OCI-LY7 (cell line): ENCODE data around the gene TIRAP. TPM values are rescaled to one million over a fixed set of nuclear protein-coding genes. Genes with fewer than 3 reads are reported as not detected.

Experiments used
- BruUV-seq: library from RNA; stranded (reverse); fragments of 400-500 nt; replicated peaks from 2 replicates; lab custom pipeline; 2021; lab: Mats Ljungman, UMichigan
- CTCF ChIA-PET: fragments of 300-600 bp; sonication (Branson Sonifier 250); formaldehyde crosslinking; loops from one replicate; lab custom pipeline; 2022; ENCODE audit warnings: antibody characterized with exemption; ENCODE audit not compliant: unreplicated experiment; lab: Charles Lee
- POLR2A ChIA-PET: fragments of 300-600 bp; sonication (Branson Sonifier 250); formaldehyde crosslinking; loops from one replicate; lab custom pipeline; 2022; ENCODE audit warnings: antibody characterized with exemption; lab: Charles Lee
- DNase-seq: peaks from one replicate; pipeline ENCODE4 v3.0.0-alpha.2; 2015; ENCODE audit warnings: low spot score
- H2AFZ ChIP-seq: fragments of 200-600 bp; sonication (generic), shearing (Covaris generic); 2 replicates; pipeline ENCODE4 v1.6.1; 2014; ENCODE audit warnings: mild to moderate bottlenecking, antibody characterized with exemption, low read length, moderate library complexity
- H3K27ac ChIP-seq: fragments of 200-600 bp; sonication (generic); 2 replicates; pipeline ENCODE4 v1.5.1; 2014; ENCODE audit warnings: mixed run types, low read depth, mild to moderate bottlenecking, moderate library complexity, low read length, inconsistent platforms; ENCODE audit not compliant: poor library complexity, severe bottlenecking
- H3K36me3 ChIP-seq: fragments of 200-600 bp; sonication (generic); 2 replicates; pipeline ENCODE4 v1.6.1; 2014; ENCODE audit warnings: mild to moderate bottlenecking, antibody characterized with exemption, low read length, moderate library complexity, mixed read lengths; ENCODE audit not compliant: insufficient read depth
- H3K4me1 ChIP-seq: fragments of 200-600 bp; sonication (generic); 2 replicates; pipeline ENCODE4 v1.5.1; 2014; ENCODE audit warnings: mild to moderate bottlenecking, low read length; ENCODE audit not compliant: insufficient read depth, poor library complexity, severe bottlenecking
- H3K4me2 ChIP-seq: fragments of 200-600 bp; sonication (generic); 2 replicates; pipeline ENCODE4 v1.6.1; 2014; ENCODE audit warnings: mild to moderate bottlenecking, low read length
- H3K4me3 ChIP-seq: fragments of 200-600 bp; sonication (generic); 2 replicates; pipeline ENCODE4 v1.5.1; 2014; ENCODE audit warnings: mild to moderate bottlenecking, low read depth, low read length; ENCODE audit not compliant: poor library complexity, severe bottlenecking
- H3K79me2 ChIP-seq: fragments of 200-600 bp; sonication (generic); 2 replicates; pipeline ENCODE4 v1.6.1; 2016; ENCODE audit warnings: low read depth, mild to moderate bottlenecking, low read length, moderate library complexity, mixed read lengths; ENCODE audit not compliant: insufficient read depth
- H3K9me2 ChIP-seq: fragments of 200-600 bp; sonication (generic); 2 replicates; pipeline ENCODE4 v1.6.1; 2016; ENCODE audit warnings: mild to moderate bottlenecking, low read length, mixed read lengths; ENCODE audit not compliant: insufficient read depth
- H3K9me3 ChIP-seq: fragments of 200-600 bp; sonication (generic); 2 replicates; pipeline ENCODE4 v1.6.1; 2014; ENCODE audit warnings: mild to moderate bottlenecking, mixed run types, low read length, mixed read lengths
- H4K20me1 ChIP-seq: fragments of 200-600 bp; sonication (generic); 2 replicates; pipeline ENCODE4 v1.6.1; 2014; ENCODE audit warnings: mild to moderate bottlenecking, antibody characterized with exemption, low read length, moderate library complexity, mixed read lengths; ENCODE audit not compliant: insufficient read depth
- CTCF ChIP-seq: fragments of 200-600 bp; sonication (generic); conservative IDR thresholded peaks from 2 replicates; pipeline ENCODE4 v1.5.1; 2014; ENCODE audit warnings: mild to moderate bottlenecking, antibody characterized with exemption, low read length, moderate library complexity, mixed read lengths
- EZH2phosphoT487 ChIP-seq: fragments of 200-600 bp; sonication (generic); IDR thresholded peaks from 2 replicates; pipeline ENCODE4 v1.6.1; 2018; ENCODE audit warnings: low read depth, borderline replicate concordance, mild to moderate bottlenecking, mixed run types, antibody characterized with exemption, low read length, moderate library complexity, mixed read lengths
- intact Hi-C: fragments of 100-400 bp; cut with micrococcal nuclease; formaldehyde crosslinking; loops from one replicate; pipeline ENCODE4 v1.10.0; 2022; ENCODE audit not compliant: unreplicated experiment
- total RNA-seq, 2 experiments: library from RNA; depleted of rRNA in 1 of 2; stranded (reverse); fragments of >200 nt in 1 of 2; shearing (Covaris generic) in 1 of 2; gene quantifications; 2 replicates each; pipeline ENCODE4 v1.2.3, GENCODE V29; 2014 to 2022

Gene TIRAP
- total RNA-seq, 2 experiments from 2014 or later, result 3.4 to 9.8 TPM

- H3K4me3 ChIP-seq, result no peak overlapping the region
- H3K79me2 ChIP-seq, result no peaks in the 10 kb centered on the region
- H3K9me2 ChIP-seq, result no peaks in the 10 kb centered on the region
- H3K9me3 ChIP-seq, result no peaks in the 10 kb centered on the region
- no peak overlapping the region for H3K27ac ChIP-seq
- H3K4me1 ChIP-seq, result no peaks in the 10 kb centered on the region
- H3K36me3 ChIP-seq, result peaks cover 40% of the 10 kb centered on the region
- BruUV-seq, result no TSS peak
- H4K20me1 ChIP-seq, result no peaks in the 10 kb centered on the region
- intact Hi-C loops, result no loop called here
- no peak overlapping the region for H2AFZ ChIP-seq
- ChIA-PET POLR2A (no interaction called here), CTCF (no interaction called here)
- TF ChIP-seq EZH2phosphoT487, result no peak
- no peak for TF ChIP-seq CTCF
- no peak overlapping the region for H3K4me2 ChIP-seq
- DNase-seq, result no peak
Observed at GRCh38 chr11:126293726-126294125, 10.8 kb downstream of the TIRAP start.

- intact Hi-C loops, result no loop called here
- ChIA-PET CTCF (no interaction called here), POLR2A (interaction anchor here (0.7 kb wide), 1 partner anchor 48 kb away, joined by 4 read pairs; no protein-coding TSS in a partner anchor)
- Histone ChIP-seq H3K4me3 (no peak overlapping the region), H2AFZ (no peak overlapping the region), H3K9me2 (no peaks in the 10 kb centered on the region), H3K4me1 (no peaks in the 10 kb centered on the region), H3K27ac (no peak overlapping the region), H3K9me3 (no peaks in the 10 kb centered on the region), H3K36me3 (peaks cover 65% of the 10 kb centered on the region), H4K20me1 (no peaks in the 10 kb centered on the region), H3K4me2 (no peak overlapping the region), H3K79me2 (no peaks in the 10 kb centered on the region)
- TF ChIP-seq EZH2phosphoT487 (no peak), CTCF (no peak)
- no peak for DNase-seq
- BruUV-seq, result no TSS peak
Observed at GRCh38 chr11:126297004-126297403, 14.1 kb downstream of the TIRAP start.
